ENCODE data around the gene PRKCE.

PRKCE gene

GRCh38 chr2:45634223-45634622 lies 17.3 kb upstream of the PRKCE start:
- DNase-seq = no peak

DNA sequence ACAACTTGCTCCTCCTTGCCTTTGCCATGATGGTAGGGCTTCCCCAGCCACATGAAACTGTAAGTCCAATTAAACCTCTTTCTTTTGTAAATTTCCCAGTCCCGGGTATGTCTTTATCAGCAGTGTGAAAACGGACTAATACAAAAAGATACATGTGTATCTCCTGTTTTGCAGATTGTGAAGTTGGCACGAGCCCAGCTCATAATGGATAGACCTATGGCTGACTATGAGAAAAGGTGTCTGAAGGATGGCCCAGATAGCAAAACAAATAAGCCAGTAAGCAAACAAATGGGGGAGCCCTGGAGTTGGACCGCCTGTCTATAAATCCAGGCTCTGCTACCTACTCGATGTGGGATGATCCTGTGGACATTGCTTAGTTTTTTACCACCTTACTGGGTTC lies 15.5 kb upstream of the PRKCE start:
- no peak for DNase-seq

DNA sequence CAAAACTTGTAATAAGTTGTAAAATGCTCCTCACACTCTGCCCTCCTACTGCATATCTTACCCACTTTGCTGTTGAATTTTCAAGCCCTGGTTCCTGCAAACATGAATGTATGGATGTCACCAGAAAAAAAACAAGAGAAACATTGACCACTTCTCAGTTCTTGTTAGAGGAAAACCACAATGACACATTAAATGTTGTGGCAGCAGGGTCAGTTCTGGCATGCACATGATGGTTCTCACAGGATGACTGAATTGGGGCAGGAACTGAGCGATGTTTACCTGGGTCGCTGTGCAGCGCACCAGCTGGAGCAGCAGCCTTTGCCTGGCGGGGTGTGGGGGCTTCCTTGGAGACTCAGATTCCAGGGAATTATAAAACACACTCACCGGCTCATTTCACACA lies 14.0 kb upstream of the PRKCE start:
- no peak for DNase-seq

DNA sequence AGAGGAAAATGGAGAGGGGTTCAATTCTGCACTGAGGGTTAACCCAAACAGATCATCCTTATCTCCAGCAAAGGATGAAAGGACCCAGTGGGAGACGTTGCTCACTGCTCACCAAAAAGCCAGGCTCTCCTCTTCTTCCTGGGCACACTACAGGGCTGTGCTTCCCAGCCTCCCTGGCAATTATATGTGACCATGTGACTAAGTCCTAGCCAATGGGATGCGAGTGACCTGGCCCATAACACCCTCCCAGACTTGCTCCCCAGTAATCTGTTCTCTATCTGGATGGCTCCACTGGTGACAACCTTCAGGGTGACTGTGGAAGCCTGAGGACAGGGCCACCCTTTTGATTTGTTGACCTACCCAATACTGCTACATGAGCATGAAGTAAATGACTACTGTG lies 10.9 kb upstream of the PRKCE start:
- DNase-seq = no peak

GRCh38 chr2:45643095-45643494 lies 8.4 kb upstream of the PRKCE start:
- DNase-seq = no peak

GRCh38 chr2:45643543-45644542 lies 7.6 kb upstream of the PRKCE start:
- DNase-seq = peak; percentile 56

DNA sequence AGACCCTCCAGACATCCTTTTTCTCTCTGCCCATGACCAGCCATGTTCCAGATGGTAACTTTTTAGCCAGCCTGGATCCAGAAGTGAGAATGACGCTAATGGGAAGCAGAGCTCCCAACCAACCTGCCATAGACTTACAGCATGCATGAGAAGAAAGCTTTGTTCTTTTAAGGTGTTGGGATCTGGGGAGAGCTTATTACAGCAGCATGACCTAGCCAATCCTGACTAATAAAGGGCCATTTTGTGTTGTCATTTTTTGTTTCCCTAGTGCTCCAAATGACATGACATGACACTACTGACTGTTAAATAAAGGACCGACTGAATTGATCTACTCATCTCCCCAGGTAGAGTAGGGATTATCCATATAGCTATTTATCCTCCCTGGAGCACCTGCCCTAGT lies 5.2 kb upstream of the PRKCE start:
- no peak for DNase-seq

- no peak for DNase-seq
Observed at GRCh38 chr2:45647356-45647755, 4.1 kb upstream of the PRKCE start.

DNA sequence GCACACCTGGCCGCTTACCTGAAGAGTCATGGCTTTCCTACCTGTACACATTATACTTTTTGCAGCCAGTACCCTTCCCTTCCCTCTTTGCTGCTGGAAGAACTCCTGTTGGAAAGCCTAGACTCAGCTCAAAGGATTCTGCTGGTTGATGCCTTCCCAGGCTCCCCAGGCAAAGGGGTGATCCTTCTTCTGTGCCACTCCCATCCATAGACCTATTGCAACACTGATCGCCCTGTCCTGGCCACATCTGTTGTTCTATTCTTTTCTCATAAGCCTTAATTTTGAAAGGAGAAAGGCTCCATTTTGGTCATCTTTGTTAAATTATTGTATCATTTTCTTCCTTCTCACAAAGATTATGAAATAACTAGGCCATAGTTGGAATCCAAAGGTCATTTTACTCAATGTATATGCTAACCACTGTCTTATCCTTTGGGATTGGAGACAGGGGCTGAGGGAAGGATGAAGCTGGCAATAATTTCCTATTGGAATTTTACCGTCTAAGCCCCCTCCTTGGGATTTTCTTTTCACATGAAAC lies 3.4 kb upstream of the PRKCE start:
- DNase-seq = no peak

GRCh38 chr2:45648636-45649035 lies 2.8 kb upstream of the PRKCE start:
- no peak for DNase-seq

- no peak for DNase-seq
Observed at GRCh38 chr2:45649462-45649857, 2.0 kb upstream of the PRKCE start.

GRCh38 chr2:45649858-45650811 lies 1.3 kb upstream of the PRKCE start:
- DNase-seq = peak; percentile 43

GRCh38 chr2:45650851-45651414 lies 542 bp upstream of the PRKCE start:
- peak; percentile 86 for DNase-seq

DNA sequence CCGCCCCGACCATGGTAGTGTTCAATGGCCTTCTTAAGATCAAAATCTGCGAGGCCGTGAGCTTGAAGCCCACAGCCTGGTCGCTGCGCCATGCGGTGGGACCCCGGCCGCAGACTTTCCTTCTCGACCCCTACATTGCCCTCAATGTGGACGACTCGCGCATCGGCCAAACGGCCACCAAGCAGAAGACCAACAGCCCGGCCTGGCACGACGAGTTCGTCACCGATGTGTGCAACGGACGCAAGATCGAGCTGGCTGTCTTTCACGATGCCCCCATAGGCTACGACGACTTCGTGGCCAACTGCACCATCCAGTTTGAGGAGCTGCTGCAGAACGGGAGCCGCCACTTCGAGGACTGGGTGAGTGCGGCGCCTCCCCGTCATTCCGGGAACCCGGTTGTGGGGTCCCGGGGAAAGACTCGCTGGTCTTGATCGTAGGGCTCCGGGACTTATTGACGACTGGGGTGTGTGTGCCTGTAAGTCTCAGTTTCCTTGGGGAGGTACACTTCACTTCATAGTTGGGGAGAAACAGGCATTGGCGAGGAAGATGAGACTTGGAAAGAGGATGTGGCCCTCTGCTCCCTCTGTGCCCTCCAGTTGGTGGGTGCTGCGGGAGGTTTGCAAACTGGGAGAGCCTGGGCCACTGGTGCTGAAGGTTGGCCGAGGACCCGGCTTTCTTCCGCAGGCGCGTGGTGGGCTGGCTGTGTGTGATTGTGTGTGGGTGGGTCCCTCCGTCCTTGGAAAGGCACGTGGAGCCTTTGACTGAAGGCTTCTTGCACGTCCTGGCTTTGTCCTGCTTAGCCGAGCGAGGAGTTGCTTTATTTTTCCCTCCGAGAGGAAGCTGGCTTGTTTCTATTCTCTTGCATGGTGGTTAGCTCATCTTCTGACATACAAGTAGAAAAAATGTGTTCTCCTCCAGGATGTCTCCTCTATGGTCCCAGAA lies 886 bp downstream of the PRKCE start:
- no peak for DNase-seq

DNA sequence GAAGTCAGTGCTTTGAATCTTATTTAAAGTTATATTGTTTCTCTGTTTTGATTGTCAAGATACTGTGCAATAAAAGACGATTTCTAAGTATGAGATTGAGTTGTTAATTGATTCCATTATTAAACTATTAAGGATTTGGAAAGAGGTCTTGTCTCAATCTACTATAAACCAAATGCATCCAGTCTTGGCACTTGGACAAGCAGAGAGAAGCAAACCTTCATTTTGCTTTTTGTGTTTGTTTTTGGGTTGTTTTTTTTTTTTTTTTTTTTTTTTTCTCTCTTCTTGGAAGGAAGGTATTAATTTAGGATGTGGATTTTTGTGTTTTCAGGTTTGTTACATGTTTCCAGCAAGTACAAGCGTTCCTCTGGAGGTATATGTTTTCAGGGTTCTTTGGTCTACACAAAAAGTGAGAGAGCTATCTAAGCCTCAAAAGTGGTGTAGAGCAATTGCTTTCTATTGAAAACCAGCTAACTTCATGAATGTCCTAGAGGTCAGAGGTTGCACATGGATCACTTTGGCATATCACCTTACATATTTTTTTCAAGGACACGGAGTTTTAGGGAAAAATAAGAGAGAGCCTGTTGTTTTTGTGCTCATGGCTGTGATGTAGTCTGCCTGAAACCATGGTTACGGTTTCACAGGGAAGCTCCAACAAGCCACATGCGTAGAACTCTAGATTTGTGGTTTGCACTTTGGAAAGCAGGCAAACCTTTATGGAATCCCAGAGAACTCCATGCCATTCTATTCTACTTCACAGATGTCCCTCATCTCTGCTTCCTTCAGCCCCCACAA lies 1.8 kb downstream of the PRKCE start:
- no peak for DNase-seq

DNA sequence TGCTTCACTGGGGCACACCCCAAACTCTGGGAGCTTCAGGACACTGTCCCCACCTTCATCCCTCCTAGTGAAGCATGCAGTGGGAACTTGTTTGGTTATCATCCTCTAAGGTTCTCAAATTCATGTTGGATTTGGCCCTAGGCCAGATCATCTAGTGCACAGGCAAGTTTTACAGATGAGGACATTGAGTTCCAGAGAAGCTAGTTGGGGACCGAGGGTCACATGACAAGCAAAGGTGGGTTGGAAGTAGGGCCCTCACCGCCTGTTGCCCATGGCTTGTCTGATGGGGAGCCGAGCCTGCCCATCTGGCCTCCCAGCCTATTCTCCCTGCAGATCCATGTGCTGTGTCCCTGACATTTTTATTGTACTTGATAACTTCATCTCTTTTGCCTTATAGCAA lies 2.8 kb downstream of the PRKCE start:
- DNase-seq = no peak

DNA sequence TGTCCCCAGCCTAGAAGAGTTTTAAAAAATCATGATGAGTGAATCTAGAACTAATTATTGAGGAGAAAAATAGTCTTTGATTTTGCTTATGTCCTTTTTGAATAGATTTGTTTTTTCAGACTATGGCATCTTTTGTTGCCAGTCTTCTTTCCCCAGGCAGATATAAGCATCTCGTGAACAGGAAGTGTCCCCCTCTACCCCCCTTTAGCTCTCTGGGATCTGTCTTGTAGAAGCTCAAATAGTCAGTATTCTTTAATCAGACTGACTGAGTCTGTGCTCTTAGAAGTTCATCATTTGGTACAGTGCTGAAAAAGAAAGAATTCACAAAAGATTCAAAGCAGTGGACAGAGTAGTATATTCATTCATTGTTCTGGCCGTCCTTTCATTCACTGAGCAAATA lies 10.4 kb downstream of the PRKCE start:
- no peak for DNase-seq

- no peak for DNase-seq
Observed at GRCh38 chr2:45664635-45665261, 13.3 kb downstream of the PRKCE start.

- no peak for DNase-seq
Observed at GRCh38 chr2:45668509-45668908, 17.0 kb downstream of the PRKCE start.

DNA sequence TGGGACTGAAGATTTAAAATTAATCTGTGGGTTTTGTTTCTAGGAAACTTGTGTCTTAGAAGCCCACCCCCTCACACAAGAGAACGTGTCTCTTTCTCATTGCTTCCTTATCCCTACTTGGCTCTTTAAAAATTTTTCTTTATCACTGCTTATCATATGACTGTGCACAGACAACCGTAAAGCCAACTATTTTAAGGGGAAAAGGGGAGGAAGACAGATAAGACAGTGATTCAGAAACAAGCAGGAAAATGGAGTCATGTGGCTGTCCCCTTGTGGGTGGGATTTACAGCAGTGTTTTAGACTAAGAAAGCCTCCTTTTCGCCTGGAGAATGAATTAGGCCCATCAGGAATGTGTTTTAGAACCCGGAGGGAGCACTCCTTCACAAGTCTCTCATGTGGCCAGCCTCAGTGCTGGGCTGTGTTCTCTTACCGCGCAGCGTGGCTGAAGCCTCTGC lies 17.6 kb downstream of the PRKCE start:
- DNase-seq = no peak
